ENCODE measurements around the gene PRR15L.
"Not testable (repeated sequence)": the region's sequence is repeated elsewhere in the genome, so short reads cannot be mapped to it uniquely, and the experiment has no call there.

PRR15L gene

GRCh38 chr17:47929218-47930000, 28.3 kb downstream of the PRR15L start:
- DNase-seq, result no peak

GRCh38 chr17:47928415-47928814, 29.3 kb downstream of the PRR15L start:
- no peak for DNase-seq

- no peak for DNase-seq
These were observed 29.8 kb downstream of the PRR15L start for GRCh38 chr17:47927821-47928400.

GRCh38 chr17:47925678-47925988, 32.0 kb downstream of the PRR15L start:
- DNase-seq, result no peak

GRCh38 chr17:47924785-47925677, 32.7 kb downstream of the PRR15L start:
- DNase-seq, result no peak

GRCh38 chr17:47919889-47920288, 37.8 kb downstream of the PRR15L start:
- DNase-seq, result not testable (repeated sequence)

- DNase-seq, result no peak
These were observed 38.7 kb downstream of the PRR15L start for GRCh38 chr17:47918991-47919390.

- no peak for DNase-seq
These were observed 39.7 kb downstream of the PRR15L start for GRCh38 chr17:47918006-47918405.

- no peak for DNase-seq
These were observed 40.1 kb downstream of the PRR15L start for GRCh38 chr17:47917581-47917980.

GRCh38 chr17:47916489-47917208, 41.0 kb downstream of the PRR15L start:
- DNase-seq, result no peak

- no peak for DNase-seq
These were observed 41.8 kb downstream of the PRR15L start for GRCh38 chr17:47915776-47916398.

GRCh38 chr17:47914306-47914948, 43.3 kb downstream of the PRR15L start:
- DNase-seq, result no peak

GRCh38 chr17:47913050-47913449, 44.6 kb downstream of the PRR15L start:
- no peak for DNase-seq

GRCh38 chr17:47907932-47908562, 49.6 kb downstream of the PRR15L start:
- no peak for DNase-seq

- no peak for DNase-seq
These were observed 51.2 kb downstream of the PRR15L start for GRCh38 chr17:47906443-47906842.

- DNase-seq, result no peak
These were observed 52.4 kb downstream of the PRR15L start for GRCh38 chr17:47905221-47905733.

GRCh38 chr17:47902039-47902744, 55.5 kb downstream of the PRR15L start:
- no peak for DNase-seq
